ENCODE data around the gene MUC5B. TPM values are rescaled to one million over a fixed set of nuclear protein-coding genes. Genes with fewer than 3 reads are reported as not detected.

MUC5B gene
- total RNA-seq, 1 donor from 2014 or later: not detected

- no peak for DNase-seq (ENCODE audit: low read depth)
- Mint-ChIP-seq H3K27me3 (ENCODE audit: low read depth, unreplicated experiment) (peaks cover 5% of the 10 kb centered on the region), H3K4me1 (ENCODE audit: low read depth, unreplicated experiment) (no peaks in the 10 kb centered on the region), H3K9me3 (ENCODE audit: unreplicated experiment) (no peaks in the 10 kb centered on the region), H3K4me3 (ENCODE audit: unreplicated experiment) (no peak overlapping the region), H3K27ac (ENCODE audit: unreplicated experiment) (no peak overlapping the region), H3K36me3 (ENCODE audit: low read depth, unreplicated experiment) (no peaks in the 10 kb centered on the region)
- no peak for TF ChIP-seq EZH2 (IDR thresholded peaks at IDR 0.05; ENCODE audit: insufficient read depth, low read length)
- TF ChIP-seq CTCF (IDR thresholded peaks at IDR 0.05; ENCODE audit: insufficient read depth, low read depth, low read length): no peak
- FAIRE-seq: no peak
- Histone ChIP-seq H3K79me2 (ENCODE audit: insufficient read depth, low read length) (no peaks in the 10 kb centered on the region), H2AFZ (ENCODE audit: low read depth, low read length) (no peak overlapping the region), H3K27ac (ENCODE audit: low read depth, low read length) (no peak overlapping the region), H4K20me1 (ENCODE audit: insufficient read depth, low read length) (no peaks in the 10 kb centered on the region), H3K4me2 (ENCODE audit: low read length) (no peak overlapping the region), H3K4me3 (ENCODE audit: insufficient read depth, low read depth, low read length) (no peak overlapping the region), H3K27me3 (ENCODE audit: insufficient read depth, low read length) (no peaks in the 10 kb centered on the region), H3K9ac (ENCODE audit: low read length) (no peak overlapping the region), H3K36me3 (ENCODE audit: insufficient read depth, low read length) (no peaks in the 10 kb centered on the region), H3K4me1 (ENCODE audit: insufficient read depth, low read length) (no peaks in the 10 kb centered on the region), H3K9me3 (ENCODE audit: insufficient read depth, low read depth, low read length) (peaks cover 5% of the 10 kb centered on the region)
Measured at GRCh38 chr11:1236316-1237127, 13.7 kb downstream of the MUC5B start.

- DNase-seq (ENCODE audit: low read depth) (no peak), FAIRE-seq (no peak)
- Mint-ChIP-seq H3K4me1 (ENCODE audit: low read depth, unreplicated experiment) (no peaks in the 10 kb centered on the region), H3K27ac (ENCODE audit: unreplicated experiment) (no peak overlapping the region), H3K36me3 (ENCODE audit: low read depth, unreplicated experiment) (peaks cover 4% of the 10 kb centered on the region), H3K9me3 (ENCODE audit: unreplicated experiment) (peaks cover 4% of the 10 kb centered on the region), H3K27me3 (ENCODE audit: low read depth, unreplicated experiment) (peaks cover 10% of the 10 kb centered on the region), H3K4me3 (ENCODE audit: unreplicated experiment) (no peak overlapping the region)
- no peaks in the 10 kb centered on the region for H3K36me3 ChIP-seq (ENCODE audit: insufficient read depth, low read length)
- TF ChIP-seq CTCF (IDR thresholded peaks at IDR 0.05; ENCODE audit: insufficient read depth, low read depth, low read length) (no peak), EZH2 (IDR thresholded peaks at IDR 0.05; ENCODE audit: insufficient read depth, low read length) (no peak)
- H3K27me3 ChIP-seq (ENCODE audit: insufficient read depth, low read length): no peaks in the 10 kb centered on the region
- H3K79me2 ChIP-seq (ENCODE audit: insufficient read depth, low read length): no peaks in the 10 kb centered on the region
- H4K20me1 ChIP-seq (ENCODE audit: insufficient read depth, low read length): no peaks in the 10 kb centered on the region
- peaks cover 5% of the 10 kb centered on the region for H3K9me3 ChIP-seq (ENCODE audit: insufficient read depth, low read depth, low read length)
- no peak overlapping the region for H2AFZ ChIP-seq (ENCODE audit: low read depth, low read length)
- no peak overlapping the region for H3K4me2 ChIP-seq (ENCODE audit: low read length)
- no peak overlapping the region for H3K4me3 ChIP-seq (ENCODE audit: insufficient read depth, low read depth, low read length)
- H3K27ac ChIP-seq (ENCODE audit: low read depth, low read length): no peak overlapping the region
- no peak overlapping the region for H3K9ac ChIP-seq (ENCODE audit: low read length)
- no peaks in the 10 kb centered on the region for H3K4me1 ChIP-seq (ENCODE audit: insufficient read depth, low read length)
Measured at GRCh38 chr11:1237128-1237580, 14.3 kb downstream of the MUC5B start.

- Mint-ChIP-seq H3K9me3 (ENCODE audit: unreplicated experiment) (peaks cover 9% of the 10 kb centered on the region), H3K27ac (ENCODE audit: unreplicated experiment) (no peak overlapping the region), H3K36me3 (ENCODE audit: low read depth, unreplicated experiment) (peaks cover 4% of the 10 kb centered on the region), H3K27me3 (ENCODE audit: low read depth, unreplicated experiment) (peaks cover 11% of the 10 kb centered on the region), H3K4me1 (ENCODE audit: low read depth, unreplicated experiment) (no peaks in the 10 kb centered on the region), H3K4me3 (ENCODE audit: unreplicated experiment) (no peak overlapping the region)
- H3K36me3 ChIP-seq (ENCODE audit: insufficient read depth, low read length): no peaks in the 10 kb centered on the region
- no peak overlapping the region for H3K4me2 ChIP-seq (ENCODE audit: low read length)
- no peaks in the 10 kb centered on the region for H3K27me3 ChIP-seq (ENCODE audit: insufficient read depth, low read length)
- TF ChIP-seq CTCF (IDR thresholded peaks at IDR 0.05; ENCODE audit: insufficient read depth, low read depth, low read length) (no peak), EZH2 (IDR thresholded peaks at IDR 0.05; ENCODE audit: insufficient read depth, low read length) (no peak)
- no peaks in the 10 kb centered on the region for H3K4me1 ChIP-seq (ENCODE audit: insufficient read depth, low read length)
- H3K9ac ChIP-seq (ENCODE audit: low read length): no peak overlapping the region
- no peaks in the 10 kb centered on the region for H3K79me2 ChIP-seq (ENCODE audit: insufficient read depth, low read length)
- DNase-seq (ENCODE audit: low read depth): no peak
- H3K4me3 ChIP-seq (ENCODE audit: insufficient read depth, low read depth, low read length): no peak overlapping the region
- no peak overlapping the region for H3K27ac ChIP-seq (ENCODE audit: low read depth, low read length)
- no peak overlapping the region for H2AFZ ChIP-seq (ENCODE audit: low read depth, low read length)
- FAIRE-seq: no peak
- H3K9me3 ChIP-seq (ENCODE audit: insufficient read depth, low read depth, low read length): peaks cover 5% of the 10 kb centered on the region
- H4K20me1 ChIP-seq (ENCODE audit: insufficient read depth, low read length): no peaks in the 10 kb centered on the region
Measured at GRCh38 chr11:1237851-1238250, 15.0 kb downstream of the MUC5B start.

Data from astrocyte (in vitro differentiated cells and primary cell).